H1 (cell line): Measurements from ENCODE around the gene DNAJB11. TPM values are rescaled to one million over a fixed set of nuclear protein-coding genes. Genes with fewer than 3 reads are reported as not detected.

Experiments
- CTCF ChIA-PET: fragments of 300-600 bp; sonication (Branson Sonifier 250); formaldehyde crosslinking; loops from one replicate; lab custom pipeline; 2021; ENCODE audit not compliant: partially characterized antibody; lab: Charles Lee
- POLR2A ChIA-PET: fragments of 300-600 bp; sonication (Branson Sonifier 250); formaldehyde crosslinking; loops from one replicate; lab custom pipeline; 2021; ENCODE audit warnings: inconsistent platforms; ENCODE audit not compliant: partially characterized antibody; lab: Charles Lee
- DNase-seq, 2 experiments: peaks; one replicate each; pipeline versions ENCODE4 v3.0.0 to v3.0.0-alpha.2; 2010 to 2022; ENCODE audit warnings: low spot score in 2 of 2, low read depth in 1 of 2, mixed read lengths in 1 of 2
- FAIRE-seq: peaks from 2 replicates; lab custom pipeline; 2011; peaks lifted over from hg19 to GRCh38; lab: Jason Lieb, UNC
- H2AFZ ChIP-seq: 2 replicates; pipeline ENCODE4 v1.8.1; 2012; ENCODE audit warnings: low read length, inconsistent platforms
- H2AK5ac ChIP-seq: 2 replicates; pipeline ENCODE4 v1.6.1; 2013; ENCODE audit warnings: low read depth, low read length
- H2BK120ac ChIP-seq: replicated peaks from 2 replicates; pipeline ENCODE3; 2013; ENCODE audit warnings: low read depth, low read length, inconsistent platforms
- H2BK12ac ChIP-seq: 2 replicates; pipeline ENCODE4 v1.6.1; 2013; ENCODE audit warnings: low read depth, low read length
- H2BK15ac ChIP-seq: 2 replicates; pipeline ENCODE4 v1.6.1; 2013; ENCODE audit warnings: low read length
- H2BK20ac ChIP-seq: 2 replicates; pipeline ENCODE4 v1.6.1; 2013; ENCODE audit warnings: low read length
- H2BK5ac ChIP-seq: 2 replicates; pipeline ENCODE4 v1.6.1; 2013; ENCODE audit warnings: low read depth, low read length
- H3K14ac ChIP-seq: 2 replicates; pipeline ENCODE4 v1.6.1; 2013; ENCODE audit warnings: inconsistent platforms; ENCODE audit not compliant: insufficient read length
- H3K18ac ChIP-seq: 2 replicates; pipeline ENCODE4 v1.6.1; 2013; ENCODE audit warnings: low read length; ENCODE audit errors: extremely low read depth
- H3K23ac ChIP-seq: 2 replicates; pipeline ENCODE4 v1.6.1; 2013; ENCODE audit warnings: inconsistent platforms; ENCODE audit not compliant: insufficient read length
- H3K23me2 ChIP-seq: 2 replicates; pipeline ENCODE4 v1.6.1; 2013; ENCODE audit warnings: low read depth, low read length
- H3K27ac ChIP-seq: 2 replicates; pipeline ENCODE4 v1.6.1; 2011; ENCODE audit warnings: low read depth, low read length, inconsistent platforms
- H3K27me3 ChIP-seq, 4 experiments: replicated peaks in 1 of 4; 1 replicate in 1 of 4; 2 replicates in 3 of 4; pipeline versions ENCODE4 v1.6.1 to v1.8.1; 2011 to 2013; ENCODE audit warnings: low read length in 3 of 4, mild to moderate bottlenecking in 3 of 4, inconsistent platforms in 2 of 4, mixed read lengths in 2 of 4, moderate library complexity in 1 of 4; ENCODE audit not compliant: control insufficient read depth in 3 of 4, insufficient read depth in 3 of 4; ENCODE audit errors: extremely low read depth in 1 of 4
- H3K36me3 ChIP-seq, 4 experiments: 2 replicates each; pipeline versions ENCODE4 v1.6.1 to v1.8.1; 2011 to 2013; ENCODE audit warnings: mild to moderate bottlenecking in 4 of 4, low read length in 3 of 4, moderate library complexity in 2 of 4, control low read depth in 1 of 4, inconsistent platforms in 1 of 4; ENCODE audit not compliant: insufficient read depth in 4 of 4, control insufficient read depth in 2 of 4
- H3K4ac ChIP-seq: replicated peaks from 2 replicates; pipeline ENCODE3; 2013; ENCODE audit warnings: low read length, low read depth, mixed read lengths, inconsistent platforms; ENCODE audit not compliant: insufficient read length
- H3K4me1 ChIP-seq, 4 experiments: replicated peaks in 1 of 4; 1 replicate in 1 of 4; 2 replicates in 3 of 4; pipeline versions ENCODE4 v1.6.1 to v1.8.1; 2011 to 2013; ENCODE audit warnings: low read length in 3 of 4, inconsistent platforms in 2 of 4, mixed read lengths in 1 of 4; ENCODE audit not compliant: insufficient read depth in 4 of 4, control insufficient read depth in 3 of 4
- H3K4me2 ChIP-seq, 2 experiments: 2 replicates each; pipeline versions ENCODE4 v1.6.1 to v1.8.1; 2011 to 2013; ENCODE audit warnings: low read depth in 2 of 2, low read length in 2 of 2, control low read depth in 1 of 2, inconsistent platforms in 1 of 2, mild to moderate bottlenecking in 1 of 2; ENCODE audit not compliant: insufficient read depth in 1 of 2
- H3K4me3 ChIP-seq, 4 experiments: fragments of 200-600, 300-600 bp in 1 of 4; sonication (generic), shearing (Covaris generic), sonication (Bioruptor Twin) in 1 of 4; 2 replicates each; pipeline versions ENCODE4 v1.5.1 to v1.8.1; 2011 to 2016; ENCODE audit warnings: low read length in 4 of 4, low read depth in 3 of 4, control low read depth in 2 of 4, inconsistent platforms in 2 of 4, mild to moderate bottlenecking in 2 of 4, mixed read lengths in 1 of 4, moderate library complexity in 1 of 4; ENCODE audit not compliant: insufficient read depth in 2 of 4; ENCODE audit errors: extremely low read depth in 1 of 4
- H3K56ac ChIP-seq: replicated peaks from 2 replicates; pipeline ENCODE3; 2013; ENCODE audit warnings: low read depth, mild to moderate bottlenecking, mixed read lengths, low read length, inconsistent platforms; ENCODE audit not compliant: insufficient read length
- H3K79me1 ChIP-seq: 2 replicates; pipeline ENCODE4 v1.6.1; 2013; ENCODE audit warnings: low read depth, low read length, control low read depth
- H3K79me2 ChIP-seq, 2 experiments: 2 replicates each; pipeline versions ENCODE4 v1.6.1 to v1.8.1; 2012 to 2013; ENCODE audit warnings: low read length in 2 of 2, mild to moderate bottlenecking in 2 of 2, inconsistent platforms in 1 of 2; ENCODE audit not compliant: insufficient read depth in 2 of 2, control insufficient read depth in 1 of 2
- H3K9ac ChIP-seq, 4 experiments: replicated peaks in 1 of 4; 1 replicate in 1 of 4; 2 replicates in 3 of 4; pipeline versions ENCODE4 v1.6.1 to v1.8.1; 2011 to 2013; ENCODE audit warnings: low read depth in 3 of 4, low read length in 3 of 4, control low read depth in 2 of 4, mild to moderate bottlenecking in 2 of 4, moderate library complexity in 2 of 4, inconsistent platforms in 1 of 4; ENCODE audit errors: extremely low read depth in 1 of 4
- H3K9me3 ChIP-seq, 2 experiments: 2 replicates each; pipeline versions ENCODE4 v1.6.1 to v1.8.1; 2012 to 2013; ENCODE audit warnings: mild to moderate bottlenecking in 2 of 2, moderate library complexity in 2 of 2, control low read depth in 1 of 2, inconsistent platforms in 1 of 2, low read depth in 1 of 2, low read length in 1 of 2, mixed read lengths in 1 of 2; ENCODE audit not compliant: insufficient read depth in 2 of 2
- H4K20me1 ChIP-seq, 2 experiments: replicated peaks in 1 of 2; 2 replicates each; pipeline versions ENCODE3 to v1.8.1; 2011 to 2013; ENCODE audit warnings: inconsistent platforms in 2 of 2, low read length in 2 of 2, mild to moderate bottlenecking in 1 of 2; ENCODE audit not compliant: insufficient read depth in 2 of 2, control insufficient read depth in 1 of 2
- H4K5ac ChIP-seq: 2 replicates; pipeline ENCODE4 v1.6.1; 2013; ENCODE audit warnings: low read length, low read depth, mixed read lengths, inconsistent platforms; ENCODE audit not compliant: insufficient read length
- H4K8ac ChIP-seq: 2 replicates; pipeline ENCODE4 v1.8.0; 2013; ENCODE audit warnings: mild to moderate bottlenecking, moderate library complexity, low read length, inconsistent platforms; ENCODE audit not compliant: insufficient read depth; ENCODE audit errors: extremely low read depth
- H4K91ac ChIP-seq: replicated peaks from 2 replicates; pipeline ENCODE3; 2013; ENCODE audit warnings: low read length, mixed read lengths, inconsistent platforms; ENCODE audit not compliant: insufficient read length
- HDAC2 ChIP-seq, 2 experiments: fragments of 300-600 bp in 1 of 2; sonication (generic) in 1 of 2; IDR thresholded peaks; 2 replicates each; pipeline ENCODE4 v1.6.1; 2011 to 2012; ENCODE audit warnings: low read depth in 2 of 2, low read length in 2 of 2, mild to moderate bottlenecking in 2 of 2, moderate library complexity in 2 of 2, borderline replicate concordance in 1 of 2, inconsistent platforms in 1 of 2
- RXRA ChIP-seq: IDR thresholded peaks from 2 replicates; pipeline ENCODE4 v1.6.1; 2011; ENCODE audit warnings: low read depth, mild to moderate bottlenecking, low read length, moderate library complexity; ENCODE audit not compliant: insufficient read depth
- WGBS, 2 experiments: shearing (Covaris generic) in 1 of 2; methylation state at CpG; one replicate each; pipeline versions ENCODE4 v1.1.6 to v1.1.7; 2013 to 2015; ENCODE audit warnings: low lambda C conversion rate in 2 of 2, mixed read lengths in 2 of 2, inconsistent platforms in 1 of 2, low coverage in 1 of 2, missing lambda C conversion rate in 1 of 2; ENCODE audit not compliant: insufficient replicate concordance in 2 of 2, insufficient coverage in 1 of 2, insufficient read length in 1 of 2; ENCODE audit errors: extremely low coverage in 1 of 2, missing lambda C conversion rate in 1 of 2; 5-methylcytosine and 5-hydroxymethylcytosine counted together
- polyA plus RNA-seq, 7 experiments: library from polyadenylated mRNA; depleted of rRNA in 3 of 7; stranded (reverse) in 5 of 7; unstranded in 2 of 7; fragments of >200 nt in 5 of 7; fragments of 200-250 nt in 2 of 7; gene quantifications; 1 replicate in 5 of 7; 2 replicates in 1 of 7; 4 replicates in 1 of 7; pipeline versions ENCODE4 v1.2.1 to v1.2.3, GENCODE V29; 2011 to 2013; ENCODE audit warnings: missing spikeins in 2 of 7, mixed read lengths in 2 of 7
- total RNA-seq: library from RNA; stranded (reverse); fragmentation: NEBNext Ultra II Directional; extraction: Animal tissue kit (Norgen Biotek cat#: 25700); gene quantifications from 2 replicates; pipeline ENCODE4 v1.2.1, GENCODE V29; 2021

Gene DNAJB11
- total and polyA plus RNA-seq, 2 of the 8 experiments (the other 6 are each of a cell fraction or from before 2014, with no cell fraction given) = 14.6 to 63.9 TPM

DNA sequence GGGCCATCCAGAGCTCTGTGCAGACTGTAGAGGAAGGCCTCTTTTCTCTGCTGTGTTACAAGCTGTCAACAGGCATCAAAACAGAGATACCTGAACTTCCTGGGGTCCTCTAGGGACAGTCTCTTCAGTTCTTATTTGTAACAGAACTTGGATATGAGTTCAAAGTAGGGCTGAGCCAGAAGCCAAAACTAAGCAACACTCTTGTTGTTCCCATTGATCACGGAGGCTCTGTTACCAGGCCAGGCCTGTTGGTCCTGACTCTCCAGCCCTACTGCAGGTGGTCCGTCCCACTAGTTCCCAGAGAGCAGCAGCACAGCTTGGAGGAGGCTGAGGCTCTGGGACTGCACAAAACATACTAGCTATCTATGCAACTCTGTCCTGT is 29.3 kb downstream of the DNAJB11 start:
- POLR2A ChIA-PET = interaction anchor here (5.4 kb wide), 1 partner anchor 184 kb away, joined by 34 read pairs; the partner anchor contains the start of gene EIF4A2
- H2BK12ac ChIP-seq = no peak overlapping the region
- H2BK5ac ChIP-seq = no peak overlapping the region
- H3K9ac ChIP-seq = no peak overlapping the region
- TF ChIP-seq RXRA (no peak), HDAC2 (IDR thresholded peaks at IDR 0.05; ENCODE audit: borderline replicate concordance in 1 of 2, low read depth in 2 of 2, low read length in 2 of 2) (no peak)
- TF ChIP-seq, all 59 proteins: peak for 0
- Histone ChIP-seq H3K56ac (no peak overlapping the region), H2BK20ac (no peak overlapping the region), H3K23me2 (no peaks in the 10 kb centered on the region), H4K91ac (no peak overlapping the region), H2BK15ac (no peak overlapping the region), H4K20me1 (no peaks in the 10 kb centered on the region), H2AK5ac (no peak overlapping the region), H3K79me2 (no peaks in the 10 kb centered on the region), H4K8ac (no peak overlapping the region), H3K27me3 (no peaks in the 10 kb centered on the region; a peak in 1 of 7 replicates), H3K23ac (no peak overlapping the region), H3K9me3 (no peaks in the 10 kb centered on the region), H3K4me3 (no peak overlapping the region), H2BK120ac (no peak overlapping the region), H3K14ac (no peak overlapping the region), H3K36me3 (no peaks in the 10 kb centered on the region), H3K4me2 (no peak overlapping the region), H2AFZ (no peak overlapping the region; the same call in 1 of the 2 replicates), H3K4ac (no peak overlapping the region), H3K4me1 (no peaks in the 10 kb centered on the region), H3K18ac (no peak overlapping the region), H3K79me1 (no peaks in the 10 kb centered on the region), H3K27ac (no peak overlapping the region), H4K5ac (no peak overlapping the region)
- FAIRE-seq (no peak), DNase-seq (no peak)
- CTCF ChIA-PET = interaction anchor here (0.7 to 23.7 kb wide), 2 partner anchors 14 to 153 kb away, joined by 3 to 333 read pairs; partner anchors contain the start of gene AHSG
- WGBS, 2 experiments = 62% methylated on average over 2 of the region's 2 CpGs; no CpG with 5 or more reads in 1 of the 2 experiments
